NCI-H226 (cell line): ENCODE measurements around the gene MRPL48.
"Not testable (repeated sequence)": the region's sequence is repeated elsewhere in the genome, so short reads cannot be mapped to it uniquely, and the experiment has no call there.

ENCODE experiments used
- DNase-seq: peaks from one replicate; pipeline ENCODE4 v3.0.0-alpha.2; 2015

The MRPL48 gene

GRCh38 chr11:73787643-73788558, at the start of gene MRPL48:
Gene MRPL48 (plus strand): TSS chr11:73787874. CDS start chr11:73787972, 98 bp downstream.
- peak; percentile 93 for DNase-seq

DNA sequence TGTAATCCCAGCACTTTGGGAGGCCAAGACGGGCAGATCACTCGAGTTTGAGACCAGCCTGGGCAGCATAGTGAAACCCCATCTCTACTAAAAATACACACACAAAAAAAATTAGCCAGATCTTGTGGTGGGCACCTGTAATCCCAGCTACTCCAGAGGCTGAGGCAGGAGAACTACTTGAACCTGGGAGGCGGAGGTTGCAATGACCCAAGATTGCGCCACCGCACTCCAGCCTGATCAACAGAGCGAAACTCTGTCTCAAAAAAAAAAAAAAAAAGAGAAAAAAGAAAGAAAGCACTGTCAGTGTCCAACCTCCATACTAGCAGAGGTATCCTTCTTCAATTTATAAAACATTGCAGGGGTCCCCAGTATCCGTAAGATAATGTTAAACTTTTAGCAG, 44.6 kb upstream of the MRPL48 start:
- DNase-seq = no peak

- no peak for DNase-seq
These were observed 41.0 kb upstream of the MRPL48 start for GRCh38 chr11:73746701-73747100.

DNA sequence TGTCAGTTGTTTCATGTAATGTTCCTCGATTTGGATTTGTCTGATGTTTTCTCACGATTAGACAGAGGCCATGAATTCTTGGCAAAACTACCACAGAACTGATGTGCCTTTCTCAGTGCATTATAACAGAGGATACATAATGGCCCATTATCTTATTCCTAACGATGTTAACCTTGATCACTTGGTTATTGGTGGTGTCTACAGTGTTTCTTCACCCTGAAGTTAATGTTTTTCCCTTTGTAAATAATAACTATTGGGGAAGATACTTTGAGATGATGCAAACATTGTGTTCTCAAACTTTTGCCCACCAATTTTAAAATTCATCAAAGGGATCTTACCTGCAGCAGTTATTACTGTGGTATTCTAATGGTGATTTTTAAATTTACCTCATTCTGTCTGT, 39.9 kb upstream of the MRPL48 start:
- no peak for DNase-seq

GRCh38 chr11:73748300-73748699, 39.4 kb upstream of the MRPL48 start:
- no peak for DNase-seq

GRCh38 chr11:73749118-73749517, 38.6 kb upstream of the MRPL48 start:
- DNase-seq = no peak

GRCh38 chr11:73750228-73750627, 37.4 kb upstream of the MRPL48 start:
- no peak for DNase-seq

GRCh38 chr11:73750862-73751261, 36.8 kb upstream of the MRPL48 start:
- DNase-seq = not testable (repeated sequence)

GRCh38 chr11:73752216-73752867, 35.3 kb upstream of the MRPL48 start:
- peak; percentile 93 for DNase-seq

DNA sequence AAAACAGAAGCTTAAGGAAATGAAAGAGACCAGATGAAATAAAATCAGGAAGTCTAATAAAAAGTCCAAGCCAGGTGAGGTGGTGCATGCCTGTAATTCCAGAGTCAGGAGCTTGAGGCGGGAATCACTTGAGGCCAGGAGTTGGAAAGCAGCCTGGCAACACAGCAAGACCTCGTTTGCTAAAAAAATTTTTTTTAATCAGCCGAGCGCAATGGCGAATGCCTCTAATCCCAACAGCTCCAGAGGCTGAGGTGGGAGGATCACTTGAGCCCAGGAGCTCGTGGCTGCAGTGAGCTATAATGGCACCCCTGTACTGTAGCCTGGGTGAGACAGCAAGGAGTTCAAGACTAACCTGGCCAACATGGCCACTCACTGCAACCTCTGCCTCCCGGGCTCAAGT, 34.8 kb upstream of the MRPL48 start:
- DNase-seq = peak; percentile 84

DNA sequence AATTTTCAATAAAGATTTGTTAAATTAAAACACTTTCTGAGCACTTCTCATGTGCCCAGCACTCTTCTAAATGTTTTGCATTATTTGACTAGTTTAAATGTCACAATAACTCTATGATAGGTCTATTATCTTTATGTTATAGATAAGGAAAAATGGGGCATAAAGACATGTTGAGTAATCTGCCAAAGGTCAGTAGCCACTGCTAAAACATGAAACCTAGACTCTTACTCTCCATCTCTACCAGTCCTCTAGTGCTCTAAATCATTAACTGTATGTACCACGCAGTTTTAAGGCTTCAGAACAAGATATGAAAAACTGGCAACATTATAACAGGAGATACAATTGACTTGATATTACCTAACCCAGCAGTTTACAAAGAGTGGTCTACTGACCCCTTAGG, 33.7 kb upstream of the MRPL48 start:
- no peak for DNase-seq

DNA sequence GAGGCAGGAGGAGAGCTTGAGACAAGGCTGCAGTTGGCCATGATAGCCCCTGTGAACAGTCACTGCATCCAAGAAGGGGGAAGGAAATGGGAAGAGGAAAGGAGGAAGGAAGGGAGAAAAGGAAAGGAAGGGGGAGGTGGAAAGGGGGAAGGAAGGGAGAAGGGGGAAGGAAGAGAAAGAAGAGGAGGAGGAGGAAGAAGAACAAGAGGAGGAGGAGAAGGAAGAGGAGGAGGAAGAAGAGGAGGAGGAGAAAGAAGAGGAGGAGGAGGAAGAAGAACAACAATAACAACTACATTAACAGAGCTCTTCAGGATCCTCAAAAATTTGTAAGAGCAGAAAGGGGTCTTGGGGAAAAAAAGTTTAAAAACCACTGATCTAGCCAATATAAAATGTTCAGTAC, 32.0 kb upstream of the MRPL48 start:
- no peak for DNase-seq

DNA sequence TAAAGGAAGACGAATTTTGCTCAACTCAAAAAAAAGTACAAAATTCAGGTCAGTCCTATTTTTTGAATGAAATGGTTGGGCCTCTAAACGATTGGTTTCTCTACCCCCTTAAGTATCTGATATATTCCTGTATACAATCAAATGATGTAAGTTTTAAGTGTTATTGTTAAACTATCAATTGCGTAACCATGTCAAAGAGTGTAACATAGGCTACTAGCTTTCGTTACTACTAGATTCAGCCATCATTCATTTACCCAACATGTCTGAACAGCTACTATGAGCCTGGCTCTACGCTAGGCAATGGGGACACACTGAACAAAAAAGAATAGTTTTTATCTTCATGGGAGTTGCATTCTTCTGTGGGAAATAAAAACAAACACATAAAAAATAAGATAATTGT, 30.1 kb upstream of the MRPL48 start:
- DNase-seq = no peak

DNA sequence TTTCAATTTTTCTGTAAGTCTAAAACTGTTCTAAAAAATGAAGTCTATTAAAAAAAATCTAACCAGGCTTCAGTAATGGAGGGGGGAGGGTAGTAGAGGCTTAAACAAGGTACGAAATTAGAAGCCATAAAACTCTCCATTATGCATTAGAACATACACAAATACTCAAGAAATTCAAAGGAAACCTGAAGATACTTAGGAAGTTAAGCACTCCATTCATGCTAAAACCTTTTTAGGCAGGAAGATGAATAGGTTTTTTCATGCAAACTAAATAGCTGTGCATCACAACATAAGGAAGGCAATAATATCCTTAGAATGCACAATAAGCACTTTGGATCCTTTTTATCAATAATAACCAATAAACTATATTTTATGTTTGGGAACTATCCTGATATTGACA, 29.2 kb upstream of the MRPL48 start:
- no peak for DNase-seq

DNA sequence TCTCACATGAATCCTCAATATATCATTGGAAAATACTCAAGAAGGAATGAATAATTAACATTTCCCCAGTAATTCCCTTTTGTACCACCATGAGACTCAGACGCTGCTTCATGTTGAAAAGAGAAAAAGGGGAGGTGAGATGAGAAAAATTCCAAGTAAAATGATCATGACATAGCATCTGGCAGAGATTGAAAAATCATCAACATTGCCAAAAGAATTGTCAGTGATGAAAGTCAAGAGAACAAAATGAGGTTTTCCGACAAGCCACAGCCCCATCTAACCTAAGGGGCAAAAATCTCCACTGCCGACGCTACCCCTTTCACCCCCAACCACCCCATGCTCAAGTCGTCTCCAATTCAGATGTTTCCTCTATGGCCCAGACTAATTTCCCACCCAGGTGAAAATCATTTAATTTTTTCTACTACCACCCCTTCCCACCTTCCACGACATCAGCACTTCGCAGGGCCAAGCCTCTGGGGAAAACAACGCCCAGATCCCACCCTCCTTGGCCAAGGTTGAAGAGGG, 28.0 kb upstream of the MRPL48 start:
- DNase-seq = no peak

DNA sequence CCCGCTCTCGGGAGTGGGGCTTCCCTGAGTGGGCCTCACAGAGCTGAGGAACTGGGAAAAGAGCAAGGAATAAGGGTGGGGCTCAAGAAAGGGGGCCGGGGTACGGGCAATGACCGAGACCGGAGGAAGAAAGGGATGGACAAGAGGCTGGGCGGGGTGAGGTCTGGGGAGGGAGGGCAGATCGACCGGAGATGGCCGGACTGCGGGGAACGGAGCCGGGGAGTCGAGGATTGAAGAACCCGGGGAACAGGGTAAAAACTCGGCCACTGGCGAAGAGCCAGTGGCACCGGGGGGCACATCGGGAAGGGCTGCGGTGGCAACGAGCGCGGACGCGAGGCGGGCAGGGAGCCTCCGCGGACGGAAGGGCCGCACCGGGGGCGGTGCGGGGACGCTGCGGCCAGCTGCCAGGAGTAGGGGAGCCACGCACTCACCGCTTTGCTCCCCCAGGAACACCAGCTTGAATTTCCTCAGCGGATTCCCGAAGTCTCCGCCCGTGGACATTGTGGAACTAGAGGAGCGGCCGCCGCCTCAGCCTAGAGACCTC, 27.5 kb upstream of the MRPL48 start:
- peak; percentile 34 for DNase-seq

- peak; percentile 99 for DNase-seq
These were observed 26.8 kb upstream of the MRPL48 start, which contains the start of gene RAB6A for GRCh38 chr11:73760679-73761402. Gene RAB6A (minus strand): TSS chr11:73761074. CDS start chr11:73760635, 439 bp downstream.

DNA sequence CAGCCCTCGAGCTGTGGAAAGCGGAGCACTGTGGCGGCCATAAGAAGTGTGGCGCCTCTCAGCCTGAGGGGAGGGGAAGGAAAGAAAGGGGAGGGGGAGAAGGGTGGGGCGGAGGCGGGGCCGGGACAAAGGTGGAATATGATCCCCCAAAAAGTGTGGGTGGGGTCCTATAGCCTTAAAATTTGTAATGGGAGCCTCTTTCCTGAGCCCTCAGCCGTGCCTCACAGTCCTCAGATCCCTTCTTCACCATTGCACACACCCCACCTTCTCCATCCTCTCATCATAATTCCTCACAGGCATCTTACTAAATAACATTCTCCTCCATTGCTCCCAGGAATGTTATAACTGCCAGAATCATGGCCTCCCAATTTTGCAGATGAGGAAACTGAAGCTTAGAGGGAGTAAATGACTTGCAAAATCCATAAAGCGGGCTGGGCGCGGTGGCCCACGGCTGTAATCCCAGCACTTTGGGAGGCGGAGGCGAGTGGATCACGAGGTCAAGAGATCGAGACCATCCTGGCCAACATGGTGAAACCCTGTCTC, 26.2 kb upstream of the MRPL48 start:
- DNase-seq = no peak

GRCh38 chr11:73762732-73763131, 24.9 kb upstream of the MRPL48 start:
- DNase-seq = no peak

GRCh38 chr11:73766763-73767162, 20.9 kb upstream of the MRPL48 start:
- no peak for DNase-seq

DNA sequence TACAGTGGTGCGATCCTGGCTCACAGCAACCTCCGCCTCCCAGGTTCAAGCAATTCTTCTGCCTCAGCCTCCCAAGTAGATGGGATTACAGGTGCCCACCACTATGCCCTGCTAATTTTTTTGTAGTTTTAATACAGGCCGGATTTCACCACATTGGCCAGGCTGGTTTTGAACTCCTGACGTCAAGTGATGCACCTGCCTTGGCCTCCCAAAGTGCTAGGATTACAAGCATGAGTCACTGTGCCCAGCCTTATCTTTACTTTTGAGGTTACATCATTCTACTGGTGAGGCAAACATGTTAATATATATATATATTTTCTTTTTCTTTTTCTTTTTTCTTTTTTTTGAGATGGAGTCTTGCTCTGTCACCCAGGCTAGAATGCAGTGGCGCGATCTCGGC, 16.9 kb upstream of the MRPL48 start:
- DNase-seq = not testable (repeated sequence)

- DNase-seq = peak; percentile 98
These were observed 8.4 kb upstream of the MRPL48 start for GRCh38 chr11:73779084-73779902.
